Neural cell (in vitro differentiated cells): Measurements from ENCODE around the gene GPER1.

Experiments used
- CTCF ChIP-seq: fragments of 450-650 bp; IDR thresholded peaks from 2 replicates; pipeline ENCODE4 v1.5.1; 2014; ENCODE audit warnings: antibody characterized with exemption, mild to moderate bottlenecking, moderate library complexity; ENCODE audit not compliant: poor library complexity, severe bottlenecking
- EP300 ChIP-seq: fragments of 450-650 bp; conservative IDR thresholded peaks from 2 replicates; pipeline ENCODE4 v1.6.1; 2014; ENCODE audit warnings: antibody characterized with exemption, mild to moderate bottlenecking, moderate library complexity; ENCODE audit not compliant: poor library complexity, severe bottlenecking
- EZH2 ChIP-seq: fragments of 200-600, 300-800 bp; shearing (Covaris generic), sonication (generic); IDR thresholded peaks from 2 replicates; pipeline ENCODE4 v1.6.1; 2014; ENCODE audit warnings: antibody characterized with exemption, low read length, borderline replicate concordance, mild to moderate bottlenecking; ENCODE audit not compliant: insufficient read depth, poor library complexity, severe bottlenecking
- POLR2AphosphoS5 ChIP-seq: IDR thresholded peaks from 2 replicates; pipeline ENCODE4 v1.6.1; 2012
- RAD21 ChIP-seq: fragments of 450-650 bp; conservative IDR thresholded peaks from 2 replicates; pipeline ENCODE4 v1.6.1; 2014; ENCODE audit warnings: antibody characterized with exemption, mild to moderate bottlenecking, moderate library complexity
- SMC3 ChIP-seq: fragments of 450-650 bp; conservative IDR thresholded peaks from 2 replicates; pipeline ENCODE4 v1.6.1; 2014; ENCODE audit warnings: antibody characterized with exemption, mild to moderate bottlenecking, moderate library complexity; ENCODE audit not compliant: poor library complexity
- TF ChIP-seq, protein P1 (sequence below): IDR thresholded peaks from 2 replicates; pipeline ENCODE4 v1.6.1; 2012; ENCODE audit warnings: borderline replicate concordance

- TF ChIP-seq EP300: no peak
- TF ChIP-seq CTCF: no peak
- TF ChIP-seq POLR2AphosphoS5: no peak
- TF ChIP-seq RAD21: no peak
- TF ChIP-seq EZH2: no peak
- TF ChIP-seq, protein P1, sequence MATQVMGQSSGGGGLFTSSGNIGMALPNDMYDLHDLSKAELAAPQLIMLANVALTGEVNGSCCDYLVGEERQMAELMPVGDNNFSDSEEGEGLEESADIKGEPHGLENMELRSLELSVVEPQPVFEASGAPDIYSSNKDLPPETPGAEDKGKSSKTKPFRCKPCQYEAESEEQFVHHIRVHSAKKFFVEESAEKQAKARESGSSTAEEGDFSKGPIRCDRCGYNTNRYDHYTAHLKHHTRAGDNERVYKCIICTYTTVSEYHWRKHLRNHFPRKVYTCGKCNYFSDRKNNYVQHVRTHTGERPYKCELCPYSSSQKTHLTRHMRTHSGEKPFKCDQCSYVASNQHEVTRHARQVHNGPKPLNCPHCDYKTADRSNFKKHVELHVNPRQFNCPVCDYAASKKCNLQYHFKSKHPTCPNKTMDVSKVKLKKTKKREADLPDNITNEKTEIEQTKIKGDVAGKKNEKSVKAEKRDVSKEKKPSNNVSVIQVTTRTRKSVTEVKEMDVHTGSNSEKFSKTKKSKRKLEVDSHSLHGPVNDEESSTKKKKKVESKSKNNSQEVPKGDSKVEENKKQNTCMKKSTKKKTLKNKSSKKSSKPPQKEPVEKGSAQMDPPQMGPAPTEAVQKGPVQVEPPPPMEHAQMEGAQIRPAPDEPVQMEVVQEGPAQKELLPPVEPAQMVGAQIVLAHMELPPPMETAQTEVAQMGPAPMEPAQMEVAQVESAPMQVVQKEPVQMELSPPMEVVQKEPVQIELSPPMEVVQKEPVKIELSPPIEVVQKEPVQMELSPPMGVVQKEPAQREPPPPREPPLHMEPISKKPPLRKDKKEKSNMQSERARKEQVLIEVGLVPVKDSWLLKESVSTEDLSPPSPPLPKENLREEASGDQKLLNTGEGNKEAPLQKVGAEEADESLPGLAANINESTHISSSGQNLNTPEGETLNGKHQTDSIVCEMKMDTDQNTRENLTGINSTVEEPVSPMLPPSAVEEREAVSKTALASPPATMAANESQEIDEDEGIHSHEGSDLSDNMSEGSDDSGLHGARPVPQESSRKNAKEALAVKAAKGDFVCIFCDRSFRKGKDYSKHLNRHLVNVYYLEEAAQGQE: no peak
- no peak for TF ChIP-seq SMC3
Observed at GRCh38 chr7:1071731-1072254, 16.1 kb upstream of the GPER1 start.
